IPS DF 4.7 (cell line): Measurements from ENCODE around the gene BAZ2A.
"Not testable (repeated sequence)": the region's sequence is repeated elsewhere in the genome, so short reads cannot be mapped to it uniquely, and the experiment has no call there.

ENCODE experiments used
- DNase-seq: peaks from one replicate; pipeline ENCODE4 v3.0.0-alpha.2; 2013; ENCODE audit warnings: low spot score; ENCODE audit errors: extremely low read depth

The BAZ2A gene

GRCh38 chr12:56630180-56630632, at the start of gene BAZ2A:
BAZ2A (minus strand) TSS chr12:56630326; CDS start chr12:56617530, 12,796 bp downstream.
- DNase-seq: peak; percentile 75

- no peak for DNase-seq
These were observed 48.7 kb upstream of the BAZ2A start for GRCh38 chr12:56678852-56679251.

- no peak for DNase-seq
These were observed 47.6 kb upstream of the BAZ2A start for GRCh38 chr12:56677680-56678079.

- no peak for DNase-seq
These were observed 46.9 kb upstream of the BAZ2A start for GRCh38 chr12:56676851-56677580.

- DNase-seq: no peak
These were observed 41.5 kb upstream of the BAZ2A start for GRCh38 chr12:56671608-56672007.

- DNase-seq: no peak
These were observed 40.7 kb upstream of the BAZ2A start for GRCh38 chr12:56670836-56671235.

GRCh38 chr12:56668197-56668457, 38.0 kb upstream of the BAZ2A start:
- no peak for DNase-seq

- no peak for DNase-seq
These were observed 32.0 kb upstream of the BAZ2A start for GRCh38 chr12:56661979-56662638.

GRCh38 chr12:56661560-56661959, 31.4 kb upstream of the BAZ2A start:
- DNase-seq: no peak

GRCh38 chr12:56658921-56659320, 28.8 kb upstream of the BAZ2A start:
- no peak for DNase-seq

GRCh38 chr12:56657416-56658379, 27.6 kb upstream of the BAZ2A start:
- DNase-seq: no peak

GRCh38 chr12:56653781-56654180, 23.7 kb upstream of the BAZ2A start:
- DNase-seq: not testable (repeated sequence)

- not testable (repeated sequence) for DNase-seq
These were observed 17.9 kb upstream of the BAZ2A start for GRCh38 chr12:56648023-56648422.

GRCh38 chr12:56645717-56646446, 15.8 kb upstream of the BAZ2A start, which contains the start of gene ATP5F1B:
ATP5F1B (minus strand) TSS chr12:56645984; CDS start chr12:56645963, 21 bp downstream.
- DNase-seq: peak; percentile 100

GRCh38 chr12:56645201-56645716, 15.1 kb upstream of the BAZ2A start:
- DNase-seq: no peak

- no peak for DNase-seq
These were observed 14.5 kb upstream of the BAZ2A start for GRCh38 chr12:56644654-56645053.

- DNase-seq: no peak
These were observed 11.1 kb upstream of the BAZ2A start for GRCh38 chr12:56641219-56641618.

GRCh38 chr12:56637621-56638020, 7.5 kb upstream of the BAZ2A start:
- no peak for DNase-seq

GRCh38 chr12:56636675-56637540, 6.8 kb upstream of the BAZ2A start:
- peak; percentile 98 for DNase-seq
